DOHH2 (cell line): ENCODE results near the gene AP1AR.

Experiments used
- H3F3A ChIP-seq: fragments of 200-600 bp; sonication (generic), shearing (Covaris generic); 2 replicates; pipeline ENCODE4 v1.6.0; 2016; ENCODE audit warnings: antibody characterized with exemption, mild to moderate bottlenecking; ENCODE audit not compliant: control insufficient read depth, insufficient read depth
- H3K27ac ChIP-seq: fragments of 200-600 bp; sonication (generic); 2 replicates; pipeline ENCODE4 v1.5.1; 2014; ENCODE audit warnings: low read depth, mild to moderate bottlenecking, low read length, moderate library complexity
- H3K27me3 ChIP-seq: fragments of 200-600 bp; sonication (generic); 2 replicates; pipeline ENCODE4 v1.6.1; 2014; ENCODE audit warnings: mild to moderate bottlenecking, low read length, mixed read lengths; ENCODE audit not compliant: control insufficient read depth
- H3K36me3 ChIP-seq: fragments of 200-600 bp; sonication (generic); 2 replicates; pipeline ENCODE4 v1.6.1; 2014; ENCODE audit warnings: mild to moderate bottlenecking, low read length, moderate library complexity, mixed read lengths; ENCODE audit not compliant: control insufficient read depth
- H3K4me1 ChIP-seq: fragments of 200-600 bp; sonication (generic); 2 replicates; pipeline ENCODE4 v1.6.1; 2014; ENCODE audit warnings: mild to moderate bottlenecking, low read length, mixed read lengths; ENCODE audit not compliant: control insufficient read depth
- H3K4me2 ChIP-seq: fragments of 200-600 bp; sonication (generic); 2 replicates; pipeline ENCODE4 v1.6.0; 2014; ENCODE audit warnings: mild to moderate bottlenecking, low read length, moderate library complexity
- H3K4me3 ChIP-seq: fragments of 200-600 bp; sonication (generic); 2 replicates; pipeline ENCODE4 v1.5.1; 2014; ENCODE audit warnings: mild to moderate bottlenecking, low read length, mixed read lengths
- H3K79me2 ChIP-seq: fragments of 200-600 bp; sonication (generic); 2 replicates; pipeline ENCODE4 v1.6.1; 2014; ENCODE audit warnings: mild to moderate bottlenecking, low read length, mixed read lengths; ENCODE audit not compliant: control insufficient read depth
- H3K9me2 ChIP-seq: fragments of 200-600 bp; sonication (generic); replicated peaks from 2 replicates; pipeline ENCODE4 v1.6.1; 2014; ENCODE audit warnings: mild to moderate bottlenecking, low read length, mixed read lengths; ENCODE audit not compliant: control insufficient read depth
- H3K9me3 ChIP-seq: fragments of 200-600 bp; sonication (generic); 2 replicates; pipeline ENCODE4 v1.6.1; 2014; ENCODE audit warnings: antibody characterized with exemption, low read length, mixed read lengths; ENCODE audit not compliant: control insufficient read depth, insufficient read depth
- H4K20me1 ChIP-seq: fragments of 200-600 bp; sonication (generic); 2 replicates; pipeline ENCODE4 v1.6.0; 2014; ENCODE audit warnings: low read depth, mild to moderate bottlenecking, antibody characterized with exemption, low read length, moderate library complexity; ENCODE audit not compliant: control insufficient read depth, insufficient read depth
- CTCF ChIP-seq: fragments of 200-600 bp; sonication (generic); IDR thresholded peaks from one replicate; pipeline ENCODE4 v1.5.1; 2014; ENCODE audit warnings: antibody characterized with exemption, mild to moderate bottlenecking, low read depth, low read length; ENCODE audit not compliant: poor library complexity, severe bottlenecking
- EZH2phosphoT487 ChIP-seq: fragments of 200-600 bp; sonication (generic); IDR thresholded peaks from 2 replicates; pipeline ENCODE4 v1.6.1; 2017; ENCODE audit warnings: borderline replicate concordance, mild to moderate bottlenecking, antibody characterized with exemption, low read length, moderate library complexity, mixed read lengths

The AP1AR gene

GRCh38 chr4:112284166-112284565 is 52.6 kb downstream of the AP1AR start:
- Histone ChIP-seq H3K27ac (peak overlapping the region; percentile 100), H3K36me3 (peaks cover 77% of the 10 kb centered on the region), H3K4me1 (peaks cover 81% of the 10 kb centered on the region), H3K9me3 (peaks cover 28% of the 10 kb centered on the region), H4K20me1 (peaks cover 11% of the 10 kb centered on the region; the same call in 1 of the 2 replicates), H3K4me3 (peak overlapping the region; percentile 100), H3K79me2 (peaks cover 82% of the 10 kb centered on the region), H3K9me2 (no peaks in the 10 kb centered on the region), H3K27me3 (no peaks in the 10 kb centered on the region), H3K4me2 (peak overlapping the region; percentile 87), H3F3A (peaks cover 52% of the 10 kb centered on the region)
- no peak for TF ChIP-seq CTCF
- no peak for TF ChIP-seq EZH2phosphoT487

- H3K36me3 ChIP-seq = peaks cover 74% of the 10 kb centered on the region
- no peaks in the 10 kb centered on the region for H3K9me2 ChIP-seq
- TF ChIP-seq CTCF (no peak), EZH2phosphoT487 (no peak)
- H3K4me3 ChIP-seq = peak overlapping the region; percentile 100
- H3K79me2 ChIP-seq = peaks cover 75% of the 10 kb centered on the region
- H3K27me3 ChIP-seq = no peaks in the 10 kb centered on the region
- H3K4me1 ChIP-seq = peaks cover 81% of the 10 kb centered on the region
- H3K4me2 ChIP-seq = peak overlapping the region; percentile 87
- H4K20me1 ChIP-seq = peaks cover 11% of the 10 kb centered on the region; the same call in 1 of the 2 replicates
- H3F3A ChIP-seq = peaks cover 52% of the 10 kb centered on the region
- peak overlapping the region; percentile 100 for H3K27ac ChIP-seq
- peaks cover 28% of the 10 kb centered on the region for H3K9me3 ChIP-seq
Measured at GRCh38 chr4:112284662-112285411, 53.2 kb downstream of the AP1AR start.

- H3K79me2 ChIP-seq = peaks cover 49% of the 10 kb centered on the region
- H3K27ac ChIP-seq = peak overlapping the region; percentile 100
- TF ChIP-seq CTCF (no peak), EZH2phosphoT487 (no peak)
- peak overlapping the region; percentile 80 for H3K4me3 ChIP-seq
- no peaks in the 10 kb centered on the region for H3K27me3 ChIP-seq
- peaks cover 3% of the 10 kb centered on the region; the same call in 1 of the 2 replicates for H4K20me1 ChIP-seq
- H3K4me1 ChIP-seq = peaks cover 69% of the 10 kb centered on the region
- peak overlapping the region; percentile 87 for H3K4me2 ChIP-seq
- H3K9me2 ChIP-seq = no peaks in the 10 kb centered on the region
- peaks cover 19% of the 10 kb centered on the region for H3K9me3 ChIP-seq
- H3F3A ChIP-seq = peaks cover 59% of the 10 kb centered on the region
- H3K36me3 ChIP-seq = peaks cover 54% of the 10 kb centered on the region
Measured at GRCh38 chr4:112287258-112287989, 55.8 kb downstream of the AP1AR start.
